ENCODE results near the gene DNAJC5G. TPM values are rescaled to one million over a fixed set of nuclear protein-coding genes. Genes with fewer than 3 reads are reported as not detected.

The DNAJC5G gene
- total RNA-seq, 6 experiments from 2014 or later, result not detected

DNA sequence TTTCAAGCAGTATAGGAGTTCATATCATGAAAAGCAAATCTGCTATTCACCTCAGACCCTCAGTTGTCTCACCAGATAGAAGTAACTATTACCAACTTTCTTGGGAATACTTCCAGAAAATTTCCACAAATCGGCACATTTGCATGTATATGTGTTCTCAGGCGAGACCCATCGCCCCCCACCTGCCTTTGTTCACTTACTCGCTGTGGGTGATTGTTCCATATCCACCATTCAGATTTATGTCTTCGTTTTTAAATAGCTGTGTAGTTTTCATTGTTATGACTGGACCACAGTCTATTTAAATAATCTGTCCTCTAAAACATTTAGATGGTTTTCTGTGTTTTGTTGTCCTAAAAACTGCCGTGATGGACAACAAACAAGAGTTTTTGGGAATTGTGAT, 10.2 kb downstream of the DNAJC5G start:
- intact Hi-C loops (cut with DNase I), result no loop called here
- WGBS (ENCODE audit: insufficient coverage, low coverage, low lambda C conversion rate, missing lambda C conversion rate), result 72% methylated on average over 6 of the region's 6 CpGs
- Histone ChIP-seq H3K4me3 (no peak overlapping the region), H3K27me3 (no peaks in the 10 kb centered on the region), H3K9me3 (no peaks in the 10 kb centered on the region), H3K27ac (no peak overlapping the region), H3K36me3 (no peaks in the 10 kb centered on the region), H3K4me1 (peaks cover 0 to 5% (median 0%) of the 10 kb centered on the region in 4 donors)
- TF ChIP-seq, protein P1, sequence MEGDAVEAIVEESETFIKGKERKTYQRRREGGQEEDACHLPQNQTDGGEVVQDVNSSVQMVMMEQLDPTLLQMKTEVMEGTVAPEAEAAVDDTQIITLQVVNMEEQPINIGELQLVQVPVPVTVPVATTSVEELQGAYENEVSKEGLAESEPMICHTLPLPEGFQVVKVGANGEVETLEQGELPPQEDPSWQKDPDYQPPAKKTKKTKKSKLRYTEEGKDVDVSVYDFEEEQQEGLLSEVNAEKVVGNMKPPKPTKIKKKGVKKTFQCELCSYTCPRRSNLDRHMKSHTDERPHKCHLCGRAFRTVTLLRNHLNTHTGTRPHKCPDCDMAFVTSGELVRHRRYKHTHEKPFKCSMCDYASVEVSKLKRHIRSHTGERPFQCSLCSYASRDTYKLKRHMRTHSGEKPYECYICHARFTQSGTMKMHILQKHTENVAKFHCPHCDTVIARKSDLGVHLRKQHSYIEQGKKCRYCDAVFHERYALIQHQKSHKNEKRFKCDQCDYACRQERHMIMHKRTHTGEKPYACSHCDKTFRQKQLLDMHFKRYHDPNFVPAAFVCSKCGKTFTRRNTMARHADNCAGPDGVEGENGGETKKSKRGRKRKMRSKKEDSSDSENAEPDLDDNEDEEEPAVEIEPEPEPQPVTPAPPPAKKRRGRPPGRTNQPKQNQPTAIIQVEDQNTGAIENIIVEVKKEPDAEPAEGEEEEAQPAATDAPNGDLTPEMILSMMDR (IDR thresholded peaks at IDR 0.05), result no peak
- no peak for TF ChIP-seq POLR2A (IDR thresholded peaks at IDR 0.05)
- DNase-seq (no peak), ATAC-seq (no peak)

- Histone ChIP-seq H3K9me3 (no peaks in the 10 kb centered on the region), H3K4me3 (no peak overlapping the region), H3K27ac (no peak overlapping the region), H3K4me1 (peaks cover 0 to 16% (median 6%) of the 10 kb centered on the region in 4 donors), H3K36me3 (no peaks in the 10 kb centered on the region), H3K27me3 (no peaks in the 10 kb centered on the region)
- ATAC-seq (no peak), DNase-seq (no peak)
- 52% methylated on average over 3 of the region's 3 CpGs for WGBS (ENCODE audit: insufficient coverage, low coverage, low lambda C conversion rate, missing lambda C conversion rate)
- TF ChIP-seq, protein P1 (IDR thresholded peaks at IDR 0.05), result no peak
- TF ChIP-seq POLR2A (IDR thresholded peaks at IDR 0.05), result no peak
- intact Hi-C loops (cut with DNase I), result no loop called here
Measured at GRCh38 chr2:27288610-27289009, 13.4 kb downstream of the DNAJC5G start.

DNA sequence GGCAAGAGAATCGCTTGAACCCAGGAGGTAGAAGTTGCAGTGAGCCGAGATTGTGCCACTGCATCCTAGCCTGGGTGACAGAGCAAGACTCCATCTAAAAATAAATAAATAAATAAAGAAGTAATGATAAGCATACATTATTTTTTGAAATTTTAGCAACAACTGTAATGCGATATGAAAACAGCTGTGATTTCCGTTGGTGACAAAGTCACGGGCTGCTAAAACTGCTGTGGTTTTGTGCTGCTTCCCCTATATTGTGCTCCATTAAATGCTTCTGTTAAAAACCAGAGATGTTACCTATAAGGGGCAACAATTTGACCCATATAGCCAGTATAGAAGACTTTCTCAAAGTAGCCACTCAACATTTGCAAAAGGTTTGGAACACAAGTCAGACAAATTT, 15.3 kb downstream of the DNAJC5G start:
- Histone ChIP-seq H3K27ac (no peak overlapping the region), H3K9me3 (no peaks in the 10 kb centered on the region), H3K4me3 (no peak overlapping the region), H3K4me1 (peaks cover 0 to 19% (median 6%) of the 10 kb centered on the region in 4 donors), H3K36me3 (no peaks in the 10 kb centered on the region), H3K27me3 (no peaks in the 10 kb centered on the region)
- intact Hi-C loops (cut with DNase I), result loop anchor here in 1 of 2 donors (10.0 kb wide), 1 partner anchor 196 kb away; no protein-coding TSS in a partner anchor
- TF ChIP-seq, protein P1 (IDR thresholded peaks at IDR 0.05), result no peak
- no peak for TF ChIP-seq POLR2A (IDR thresholded peaks at IDR 0.05)
- DNase-seq, result no peak
- no peak for ATAC-seq
- WGBS (ENCODE audit: insufficient coverage, low coverage, low lambda C conversion rate, missing lambda C conversion rate), result 67% methylated on average over 5 of the region's 5 CpGs

- WGBS (ENCODE audit: insufficient coverage, low coverage, low lambda C conversion rate, missing lambda C conversion rate), result 73% methylated on average over 3 of the region's 6 CpGs
- Histone ChIP-seq H3K4me1 (peaks cover 0 to 19% (median 6%) of the 10 kb centered on the region in 4 donors), H3K27me3 (no peaks in the 10 kb centered on the region), H3K36me3 (no peaks in the 10 kb centered on the region), H3K27ac (no peak overlapping the region), H3K4me3 (no peak overlapping the region), H3K9me3 (no peaks in the 10 kb centered on the region)
- DNase-seq (no peak), ATAC-seq (no peak)
- TF ChIP-seq, protein P1 (IDR thresholded peaks at IDR 0.05), result no peak
- TF ChIP-seq POLR2A (IDR thresholded peaks at IDR 0.05), result no peak
- intact Hi-C loops (cut with DNase I), result loop anchor here in 1 of 2 donors (10.0 kb wide), 1 partner anchor 197 kb away; no protein-coding TSS in a partner anchor
Measured at GRCh38 chr2:27291865-27292264, 16.6 kb downstream of the DNAJC5G start.

Data from right lobe of liver (tissue), 6 donors.